Epithelial cell of esophagus (primary cell): ENCODE measurements around the gene FGF19.

Source experiments
- DNase-seq: peaks from one replicate; pipeline ENCODE4 v3.0.0; 2010; ENCODE audit warnings: low read depth
- H3K4me3 ChIP-seq: 2 replicates; pipeline ENCODE4 v1.5.1; 2011; ENCODE audit warnings: mild to moderate bottlenecking, low read length, control low read depth
- TF ChIP-seq, protein P1 (sequence below): IDR thresholded peaks from 2 replicates; pipeline ENCODE4 v1.5.1; 2011; ENCODE audit warnings: low read depth, mild to moderate bottlenecking, low read length, control low read depth, inconsistent platforms; ENCODE audit not compliant: insufficient read depth; ENCODE audit errors: missing control alignments

The FGF19 gene

DNA sequence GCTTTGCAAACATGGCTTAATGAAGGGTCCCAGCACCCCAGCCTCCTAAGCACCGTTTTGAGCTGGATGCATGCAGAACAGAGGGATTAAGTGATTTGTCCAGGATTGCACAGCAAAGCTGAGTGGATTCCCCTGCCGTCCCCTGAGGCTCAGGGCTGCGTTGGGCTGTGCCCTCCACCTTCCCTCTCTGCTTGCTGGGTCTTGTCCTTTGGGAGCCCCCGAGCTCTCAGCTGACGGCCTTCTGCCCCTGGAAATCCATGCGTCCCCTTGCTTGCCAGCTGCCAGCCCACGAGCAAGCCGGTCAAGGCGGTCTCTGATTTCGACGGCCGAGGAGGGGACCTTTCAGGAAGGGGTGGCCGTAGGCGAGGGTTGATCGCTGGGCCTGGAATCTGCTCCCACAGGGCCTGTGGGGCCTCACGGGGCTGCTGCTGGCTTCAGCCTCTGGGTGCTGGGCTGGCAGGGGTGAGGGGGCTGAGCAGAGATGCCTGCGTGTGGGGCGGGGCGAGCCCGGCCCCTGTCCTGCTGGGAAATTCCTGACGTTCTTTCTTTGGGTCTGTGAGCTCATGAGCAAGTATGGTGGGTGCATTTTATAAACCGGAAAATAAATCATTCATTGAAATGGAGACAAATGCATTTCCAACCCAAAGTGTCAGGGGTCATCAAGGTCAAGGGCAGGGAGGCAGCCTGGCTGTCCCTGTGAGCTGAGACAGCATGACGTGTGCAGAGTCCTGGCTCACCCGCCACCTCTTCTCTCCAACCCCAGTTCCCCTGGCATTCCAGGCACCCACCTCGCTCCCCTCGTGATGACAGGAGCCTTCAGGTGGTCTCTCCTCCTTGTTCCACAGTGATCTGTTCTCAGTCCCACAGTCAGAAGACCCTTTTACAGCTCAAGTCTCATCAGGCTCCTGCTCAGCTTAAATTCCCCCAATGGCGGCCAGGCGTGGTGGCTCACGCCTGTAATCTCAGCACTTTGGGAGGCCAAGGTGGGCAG is 43.2 kb upstream of the FGF19 start:
- H3K4me3 ChIP-seq: no peak overlapping the region
- DNase-seq: no peak
- TF ChIP-seq, protein P1, sequence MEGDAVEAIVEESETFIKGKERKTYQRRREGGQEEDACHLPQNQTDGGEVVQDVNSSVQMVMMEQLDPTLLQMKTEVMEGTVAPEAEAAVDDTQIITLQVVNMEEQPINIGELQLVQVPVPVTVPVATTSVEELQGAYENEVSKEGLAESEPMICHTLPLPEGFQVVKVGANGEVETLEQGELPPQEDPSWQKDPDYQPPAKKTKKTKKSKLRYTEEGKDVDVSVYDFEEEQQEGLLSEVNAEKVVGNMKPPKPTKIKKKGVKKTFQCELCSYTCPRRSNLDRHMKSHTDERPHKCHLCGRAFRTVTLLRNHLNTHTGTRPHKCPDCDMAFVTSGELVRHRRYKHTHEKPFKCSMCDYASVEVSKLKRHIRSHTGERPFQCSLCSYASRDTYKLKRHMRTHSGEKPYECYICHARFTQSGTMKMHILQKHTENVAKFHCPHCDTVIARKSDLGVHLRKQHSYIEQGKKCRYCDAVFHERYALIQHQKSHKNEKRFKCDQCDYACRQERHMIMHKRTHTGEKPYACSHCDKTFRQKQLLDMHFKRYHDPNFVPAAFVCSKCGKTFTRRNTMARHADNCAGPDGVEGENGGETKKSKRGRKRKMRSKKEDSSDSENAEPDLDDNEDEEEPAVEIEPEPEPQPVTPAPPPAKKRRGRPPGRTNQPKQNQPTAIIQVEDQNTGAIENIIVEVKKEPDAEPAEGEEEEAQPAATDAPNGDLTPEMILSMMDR: no peak

DNA sequence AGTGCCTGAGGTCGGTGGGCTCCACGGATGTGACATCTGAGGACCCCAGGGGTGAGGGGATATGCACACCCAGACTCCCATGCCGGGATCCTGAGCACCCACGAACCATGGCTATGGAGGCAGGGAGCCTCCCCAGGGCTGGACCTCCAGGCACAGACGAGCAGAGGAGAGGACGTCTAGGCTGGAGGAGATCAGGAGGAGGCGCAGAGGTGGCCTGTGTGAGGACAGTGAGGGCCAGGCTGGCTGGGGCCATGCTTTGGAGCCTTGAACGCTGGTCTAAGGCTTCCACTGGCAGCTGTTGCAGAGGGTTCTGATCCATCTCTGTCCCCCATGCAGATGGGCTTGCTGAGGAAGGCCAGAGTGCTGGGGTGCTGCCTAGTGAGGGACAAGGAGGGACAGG is 42.3 kb upstream of the FGF19 start:
- TF ChIP-seq, protein P1: no peak
- no peak for DNase-seq
- H3K4me3 ChIP-seq: no peak overlapping the region

DNA sequence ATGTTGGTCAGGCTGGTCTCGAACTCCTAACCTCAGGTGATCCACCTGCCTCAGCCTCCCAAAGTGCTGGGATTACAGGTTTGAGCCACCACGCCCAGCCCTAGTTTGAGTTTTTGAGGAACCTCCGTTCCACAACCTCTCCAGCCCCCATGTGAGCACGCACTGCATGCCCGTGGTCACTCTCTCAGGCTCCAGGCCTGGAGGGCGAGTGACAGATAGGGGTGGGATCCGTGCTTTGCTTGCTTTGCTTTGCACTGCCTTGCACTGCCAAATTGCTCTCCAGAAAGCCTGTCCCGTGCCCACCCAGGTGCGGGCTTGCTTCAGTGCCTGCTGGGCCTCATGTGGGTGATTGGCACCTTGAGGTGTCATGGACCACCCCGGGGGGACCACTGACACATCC is 41.4 kb upstream of the FGF19 start:
- TF ChIP-seq, protein P1: no peak
- H3K4me3 ChIP-seq: no peak overlapping the region
- DNase-seq: no peak

DNA sequence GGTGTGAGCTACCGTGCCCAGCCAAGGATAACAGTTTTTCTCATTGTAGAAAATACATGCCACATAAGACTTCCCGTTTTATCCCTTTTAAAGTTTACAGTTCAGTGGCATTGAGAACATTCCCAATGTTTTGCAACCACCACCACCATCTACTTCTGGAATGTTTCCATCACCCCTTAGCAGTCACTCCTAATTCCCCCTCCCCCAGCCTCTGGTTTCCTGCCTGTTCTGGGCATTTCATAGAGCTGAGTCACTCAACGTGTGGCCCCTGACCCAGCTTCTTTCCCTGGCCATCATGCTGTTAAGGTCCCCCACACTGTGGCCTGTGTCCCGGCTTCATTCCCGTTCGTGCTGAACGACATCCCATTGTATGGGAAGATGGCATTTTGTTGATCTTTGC is 40.6 kb upstream of the FGF19 start:
- peak; percentile 21 for DNase-seq
- H3K4me3 ChIP-seq: no peak overlapping the region
- TF ChIP-seq, protein P1: no peak

DNA sequence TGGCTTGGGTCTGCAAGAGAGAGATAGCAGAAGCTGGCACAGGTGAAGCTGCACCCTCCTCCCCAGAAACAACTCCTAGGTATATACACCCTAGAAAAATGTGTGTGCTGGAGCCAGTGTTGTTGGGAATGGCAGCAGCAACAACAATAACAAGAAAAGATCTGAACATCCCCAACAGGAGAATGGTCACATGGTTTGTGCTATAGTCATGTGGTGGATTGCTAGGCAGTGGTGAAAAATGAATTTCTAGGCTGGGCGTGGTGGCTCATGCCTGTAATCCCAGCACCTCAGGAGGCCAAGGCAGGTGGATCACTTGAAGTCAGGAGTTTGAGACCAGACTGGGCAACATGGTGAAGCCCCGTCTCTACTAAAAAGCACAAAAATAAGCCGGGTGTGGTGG is 31.0 kb upstream of the FGF19 start:
- DNase-seq: no peak
- TF ChIP-seq, protein P1: no peak
- no peak overlapping the region for H3K4me3 ChIP-seq

DNA sequence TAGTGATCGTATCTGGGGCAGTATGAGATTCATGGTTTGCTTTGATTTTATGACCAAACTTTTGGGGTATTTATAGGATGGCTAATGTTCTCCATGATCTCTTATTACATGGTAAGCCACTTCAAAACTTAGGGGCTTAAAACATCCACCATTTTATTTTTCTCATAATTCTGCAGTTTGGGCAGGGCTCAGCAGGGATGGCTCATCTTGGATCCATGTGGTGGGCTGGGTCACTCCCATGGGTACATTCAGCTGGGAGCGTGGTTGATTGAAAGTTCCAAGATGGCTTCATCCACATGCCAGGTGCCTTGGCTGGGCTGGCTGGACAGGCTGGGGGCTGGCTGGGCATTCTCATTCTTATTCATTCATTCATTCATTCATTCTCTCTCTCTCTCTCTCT is 30.5 kb upstream of the FGF19 start:
- DNase-seq: no peak
- no peak overlapping the region for H3K4me3 ChIP-seq
- TF ChIP-seq, protein P1: no peak
